HG02588 (cell line): Measurements from ENCODE around the gene MSI2.

ENCODE experiments used
- ATAC-seq: cut with Tn5 transposase; IDR thresholded peaks from one replicate; pipeline ENCODE4 v1.9.1; 2021; ENCODE audit warnings: mild to moderate bottlenecking, moderate library complexity; ENCODE audit not compliant: unreplicated experiment

Gene MSI2

GRCh38 chr17:57684711-57685498 is 428.6 kb downstream of the MSI2 start:
- no peak for ATAC-seq

GRCh38 chr17:57685499-57686132 is 429.3 kb downstream of the MSI2 start:
- no peak for ATAC-seq

- no peak for ATAC-seq
Observed at GRCh38 chr17:57687642-57688041, 431.3 kb downstream of the MSI2 start.

- no peak for ATAC-seq
Observed at GRCh38 chr17:57689254-57689653, 432.9 kb downstream of the MSI2 start.

GRCh38 chr17:57691939-57692338 is 435.6 kb downstream of the MSI2 start:
- ATAC-seq: no peak

- ATAC-seq: no peak
Observed at GRCh38 chr17:57692770-57693169, 436.4 kb downstream of the MSI2 start.

GRCh38 chr17:57694051-57694450 is 437.7 kb downstream of the MSI2 start:
- ATAC-seq: no peak

- ATAC-seq: no peak
Observed at GRCh38 chr17:57696050-57696449, 439.7 kb downstream of the MSI2 start.

GRCh38 chr17:57697197-57697596 is 440.9 kb downstream of the MSI2 start:
- ATAC-seq: no peak

GRCh38 chr17:57697891-57698711 is 441.8 kb downstream of the MSI2 start:
- ATAC-seq: no peak

GRCh38 chr17:57699751-57700219 is 443.5 kb downstream of the MSI2 start:
- no peak for ATAC-seq

- no peak for ATAC-seq
Observed at GRCh38 chr17:57701124-57701523, 444.8 kb downstream of the MSI2 start.

- ATAC-seq: no peak
Observed at GRCh38 chr17:57703273-57703672, 446.9 kb downstream of the MSI2 start.

- no peak for ATAC-seq
Observed at GRCh38 chr17:57704448-57704847, 448.1 kb downstream of the MSI2 start.

- ATAC-seq: no peak
Observed at GRCh38 chr17:57705921-57706695, 449.8 kb downstream of the MSI2 start.

- ATAC-seq: no peak
Observed at GRCh38 chr17:57706761-57707160, 450.4 kb downstream of the MSI2 start.

GRCh38 chr17:57707892-57708291 is 451.6 kb downstream of the MSI2 start:
- no peak for ATAC-seq

- no peak for ATAC-seq
Observed at GRCh38 chr17:57708410-57708809, 452.1 kb downstream of the MSI2 start.

- ATAC-seq: no peak
Observed at GRCh38 chr17:57713140-57713539, 456.8 kb downstream of the MSI2 start.

GRCh38 chr17:57714665-57715180 is 458.4 kb downstream of the MSI2 start:
- no peak for ATAC-seq

GRCh38 chr17:57715981-57716380 is 459.7 kb downstream of the MSI2 start:
- no peak for ATAC-seq
